Smooth muscle cell (in vitro differentiated cells): ENCODE results near the gene PEX14. TPM values are rescaled to one million over a fixed set of nuclear protein-coding genes. Genes with fewer than 3 reads are reported as not detected.
A peak's percentile ranks its signal among the peaks of the same experiment; 100 is the strongest.

Experiments used
- DNase-seq: peaks from one replicate; lab custom pipeline; 2025; ENCODE audit not compliant: unreplicated experiment; lab: John Stamatoyannopoulos, UW
- H2AFZ ChIP-seq: fragments of 200-600 bp; sonication (generic); 2 replicates; pipeline ENCODE4 v1.6.0; 2016; ENCODE audit warnings: antibody characterized with exemption, low read depth, mild to moderate bottlenecking
- H3F3A ChIP-seq: fragments of 200-600 bp; sonication (generic); 2 replicates; pipeline ENCODE4 v1.6.0; 2017; ENCODE audit warnings: antibody characterized with exemption, low read depth
- H3K27ac ChIP-seq: fragments of 200-600 bp; sonication (generic); 2 replicates; pipeline ENCODE4 v1.5.1; 2016; ENCODE audit warnings: low read depth, mild to moderate bottlenecking
- H3K27me3 ChIP-seq: fragments of 200-600 bp; sonication (generic); 2 replicates; pipeline ENCODE4 v1.6.1; 2016; ENCODE audit warnings: low read depth, mild to moderate bottlenecking
- H3K36me3 ChIP-seq: fragments of 200-600 bp; sonication (generic); 2 replicates; pipeline ENCODE4 v1.5.1; 2016; ENCODE audit warnings: low read depth
- H3K4me1 ChIP-seq: fragments of 200-600 bp; sonication (generic); 2 replicates; pipeline ENCODE4 v1.5.1; 2016; ENCODE audit warnings: low read depth
- H3K4me2 ChIP-seq: fragments of 200-600 bp; sonication (generic); 2 replicates; pipeline ENCODE4 v1.6.0; 2016; ENCODE audit warnings: mild to moderate bottlenecking
- H3K4me3 ChIP-seq: fragments of 200-600 bp; sonication (generic); 2 replicates; pipeline ENCODE4 v1.5.1; 2016; ENCODE audit warnings: mild to moderate bottlenecking
- H3K79me2 ChIP-seq: fragments of 200-600 bp; sonication (generic); 2 replicates; pipeline ENCODE4 v1.6.0; 2016; ENCODE audit warnings: low read depth, mild to moderate bottlenecking
- H3K9ac ChIP-seq: fragments of 200-600 bp; sonication (generic); 2 replicates; pipeline ENCODE4 v1.6.0; 2016; ENCODE audit warnings: low read depth
- H3K9me3 ChIP-seq: fragments of 200-600 bp; sonication (generic); replicated peaks from 2 replicates; pipeline ENCODE4 v1.5.1; 2016; ENCODE audit warnings: low read depth
- H4K20me1 ChIP-seq: fragments of 200-600 bp; sonication (generic); 2 replicates; pipeline ENCODE4 v1.6.0; 2016; ENCODE audit warnings: low read depth
- CTCF ChIP-seq: fragments of 200-600 bp; sonication (generic); IDR thresholded peaks from 2 replicates; pipeline ENCODE4 v1.5.1; 2017; ENCODE audit warnings: borderline replicate concordance, mild to moderate bottlenecking, antibody characterized with exemption; ENCODE audit not compliant: insufficient read depth, poor library complexity, severe bottlenecking
- WGBS: methylation state at CpG from one replicate; pipeline ENCODE4 v1.1.7; 2016; ENCODE audit warnings: low lambda C conversion rate; 5-methylcytosine and 5-hydroxymethylcytosine counted together
- polyA plus RNA-seq: library from polyadenylated mRNA; unstranded; fragments of >200 nt; fragmentation: Nextera tagmentation; extraction: Ambion mirVana; gene quantifications from 2 replicates; pipeline ENCODE4 v1.2.1, GENCODE V29; 2016
- total RNA-seq: library from RNA; depleted of rRNA; stranded (reverse); fragments of >200 nt; gene quantifications from 2 replicates; pipeline ENCODE4 v1.2.3, GENCODE V29; 2014

PEX14 gene
- total and polyA plus RNA-seq, 2 experiments from 2014 or later = 14.2 to 15.2 TPM

- Histone ChIP-seq H3K9ac (no peak overlapping the region), H3K36me3 (no peaks in the 10 kb centered on the region), H4K20me1 (no peaks in the 10 kb centered on the region), H3F3A (no peaks in the 10 kb centered on the region), H3K9me3 (no peaks in the 10 kb centered on the region), H3K4me2 (no peak overlapping the region), H3K4me1 (no peaks in the 10 kb centered on the region), H3K27me3 (no peaks in the 10 kb centered on the region), H3K4me3 (no peak overlapping the region), H3K79me2 (no peaks in the 10 kb centered on the region), H2AFZ (no peak overlapping the region), H3K27ac (no peak overlapping the region)
- no peak for DNase-seq
- TF ChIP-seq CTCF = no peak
- 93% methylated on average over 7 of the region's 7 CpGs for WGBS
These were observed 29.9 kb upstream of the PEX14 start for GRCh38 chr1:10444795-10445397.

GRCh38 chr1:10446790-10447422 is 27.8 kb upstream of the PEX14 start:
- no peak overlapping the region for H2AFZ ChIP-seq
- H3K9ac ChIP-seq = no peak overlapping the region

GRCh38 chr1:10449751-10450150 is 25.0 kb upstream of the PEX14 start, which contains the start of gene CORT:
Gene CORT, plus strand, starts transcription at chr1:10450031. Its CDS starts 193 bp downstream, at chr1:10450224.
- Histone ChIP-seq H3K27me3 (no peaks in the 10 kb centered on the region), H3K36me3 (no peaks in the 10 kb centered on the region), H3F3A (no peaks in the 10 kb centered on the region), H3K4me1 (peaks cover 11% of the 10 kb centered on the region), H3K79me2 (no peaks in the 10 kb centered on the region), H3K4me2 (peak within 1 kb of the TSS; percentile 79), H3K9me3 (no peaks in the 10 kb centered on the region), H3K9ac (no peak within 1 kb of the TSS), H2AFZ (no peak within 1 kb of the TSS), H3K27ac (no peak within 1 kb of the TSS), H4K20me1 (no peaks in the 10 kb centered on the region), H3K4me3 (no peak within 1 kb of the TSS)
- TF ChIP-seq CTCF = no peak
- 97% methylated on average over 10 of the region's 10 CpGs for WGBS
- DNase-seq = no peak

More at GRCh38 chr1:10446790-10447422, 27.8 kb upstream of the PEX14 start:
- Histone ChIP-seq H3K79me2 (no peaks in the 10 kb centered on the region), H3F3A (no peaks in the 10 kb centered on the region), H3K27me3 (no peaks in the 10 kb centered on the region), H3K27ac (no peak overlapping the region), H3K4me3 (no peak overlapping the region), H3K36me3 (no peaks in the 10 kb centered on the region), H3K9me3 (no peaks in the 10 kb centered on the region), H3K4me2 (no peak overlapping the region), H4K20me1 (no peaks in the 10 kb centered on the region), H3K4me1 (peaks cover 11% of the 10 kb centered on the region)
- 92% methylated on average over 7 of the region's 7 CpGs for WGBS
- TF ChIP-seq CTCF = no peak
- no peak for DNase-seq
